Endothelial cell of umbilical vein (primary cell): Measurements from ENCODE around the gene RBM6. TPM values are rescaled to one million over a fixed set of nuclear protein-coding genes. Genes with fewer than 3 reads are reported as not detected.
"Not testable (repeated sequence)": the region's sequence is repeated elsewhere in the genome, so short reads cannot be mapped to it uniquely, and the experiment has no call there.

Experiments
- BruUV-seq: library from RNA; stranded (reverse); fragments of 400-500 nt; replicated peaks from 2 replicates; lab custom pipeline; 2021; lab: Mats Ljungman, UMichigan
- CTCF ChIA-PET: fragments of 300-600, 350-600 bp; sonication (Branson Sonifier 250); formaldehyde crosslinking; loops from one replicate; lab custom pipeline; 2021; ENCODE audit warnings: antibody characterized with exemption, inconsistent platforms; lab: Charles Lee
- POLR2A ChIA-PET: fragments of 300-600, 350-600 bp; sonication (Branson Sonifier 250); formaldehyde crosslinking; loops from one replicate; lab custom pipeline; 2021; ENCODE audit warnings: antibody characterized with exemption, inconsistent platforms; lab: Charles Lee
- DNase-seq: peaks from one replicate; pipeline ENCODE4 v3.0.0-alpha.2; 2011; ENCODE audit warnings: low read depth, low spot score
- FAIRE-seq: peaks from 2 replicates; lab custom pipeline; 2011; peaks lifted over from hg19 to GRCh38; lab: Jason Lieb, UNC
- H2AFZ ChIP-seq: 2 replicates; pipeline ENCODE4 v1.6.0; 2012; ENCODE audit warnings: low read depth, low read length, control low read depth, inconsistent platforms
- H3K27ac ChIP-seq: 2 replicates; pipeline ENCODE4 v1.5.1; 2011; ENCODE audit warnings: low read depth, mild to moderate bottlenecking, control low read depth, low read length, moderate library complexity; ENCODE audit not compliant: insufficient read depth
- H3K27me3 ChIP-seq, 2 experiments: 2 replicates each; pipeline versions ENCODE4 v1.6.0 to v1.6.1; 2011; ENCODE audit warnings: low read length in 2 of 2, mixed read lengths in 1 of 2; ENCODE audit not compliant: control insufficient read depth in 2 of 2, insufficient read depth in 2 of 2
- H3K36me3 ChIP-seq, 2 experiments: 2 replicates in 1 of 2; 3 replicates in 1 of 2; pipeline ENCODE4 v1.5.1; 2011; ENCODE audit warnings: low read length in 2 of 2, mild to moderate bottlenecking in 1 of 2, moderate library complexity in 1 of 2; ENCODE audit not compliant: control insufficient read depth in 2 of 2, insufficient read depth in 2 of 2; ENCODE audit errors: extremely low read depth in 1 of 2
- H3K4me1 ChIP-seq: 3 replicates; pipeline ENCODE4 v1.5.1; 2011; ENCODE audit warnings: mild to moderate bottlenecking, low read length; ENCODE audit not compliant: control insufficient read depth, insufficient read depth; ENCODE audit errors: extremely low read depth
- H3K4me2 ChIP-seq: 2 replicates; pipeline ENCODE4 v1.6.1; 2011; ENCODE audit warnings: low read length, control low read depth, mixed read lengths; ENCODE audit not compliant: insufficient read depth
- H3K4me3 ChIP-seq, 3 experiments: fragments of 200-600 bp in 1 of 3; sonication (generic), shearing (Covaris generic) in 1 of 3; replicated peaks in 1 of 3; 2 replicates each; pipeline ENCODE4 v1.5.1; 2011 to 2016; ENCODE audit warnings: control low read depth in 3 of 3, low read length in 3 of 3, mild to moderate bottlenecking in 2 of 3, inconsistent platforms in 1 of 3, low read depth in 1 of 3, moderate library complexity in 1 of 3; ENCODE audit not compliant: insufficient read depth in 1 of 3
- H3K79me2 ChIP-seq: 2 replicates; pipeline ENCODE4 v1.6.0; 2012; ENCODE audit warnings: low read length, inconsistent platforms; ENCODE audit not compliant: control insufficient read depth, insufficient read depth
- H3K9ac ChIP-seq: replicated peaks from 2 replicates; pipeline ENCODE3; 2011; ENCODE audit warnings: low read length, control low read depth; ENCODE audit not compliant: insufficient read depth; ENCODE audit errors: extremely low read depth
- H3K9me1 ChIP-seq: replicated peaks from 3 replicates; pipeline ENCODE4 v1.6.0; 2011; ENCODE audit warnings: mild to moderate bottlenecking, low read length; ENCODE audit not compliant: control insufficient read depth, insufficient read depth; ENCODE audit errors: extremely low read depth
- H3K9me3 ChIP-seq: replicated peaks from 2 replicates; pipeline ENCODE4 v1.5.1; 2012; ENCODE audit warnings: low read length, inconsistent platforms; ENCODE audit not compliant: control insufficient read depth, insufficient read depth
- H4K20me1 ChIP-seq: replicated peaks from 2 replicates; pipeline ENCODE3; 2011; ENCODE audit warnings: mild to moderate bottlenecking, low read length; ENCODE audit not compliant: control insufficient read depth, insufficient read depth; ENCODE audit errors: extremely low read depth
- CTCF ChIP-seq, 2 donors: IDR thresholded peaks; 1 replicate in 1 of 2; 2 replicates in 1 of 2; pipeline ENCODE4 v1.5.1; 2011; ENCODE audit warnings: low read length in 2 of 2, mild to moderate bottlenecking in 2 of 2, moderate library complexity in 2 of 2, control low read depth in 1 of 2, inconsistent platforms in 1 of 2, low read depth in 1 of 2; ENCODE audit not compliant: insufficient read depth in 1 of 2; ENCODE audit errors: extremely low read depth in 1 of 2
- EZH2 ChIP-seq: IDR thresholded peaks from 2 replicates; pipeline ENCODE4 v1.6.1; 2012; ENCODE audit warnings: borderline replicate concordance, low read depth, mild to moderate bottlenecking, moderate library complexity, low read length, inconsistent platforms; ENCODE audit not compliant: severe bottlenecking
- FOS ChIP-seq: IDR thresholded peaks from 2 replicates; pipeline ENCODE4 v1.6.1; 2011; ENCODE audit warnings: mild to moderate bottlenecking, low read length, moderate library complexity, borderline replicate concordance; ENCODE audit not compliant: insufficient read depth
- GATA2 ChIP-seq: IDR thresholded peaks from 2 replicates; pipeline ENCODE4 v1.7.0; 2011; ENCODE audit warnings: low read depth, mild to moderate bottlenecking, moderate library complexity, mixed read lengths, low read length; ENCODE audit not compliant: insufficient read length, insufficient read depth
- JUN ChIP-seq: IDR thresholded peaks from 2 replicates; pipeline ENCODE4 v1.6.1; 2011; ENCODE audit warnings: borderline replicate concordance, low read depth; ENCODE audit not compliant: insufficient read length, insufficient read depth
- MAX ChIP-seq: IDR thresholded peaks from 2 replicates; pipeline ENCODE4 v1.6.1; 2011; ENCODE audit not compliant: insufficient read depth, insufficient read length
- MYC ChIP-seq: IDR thresholded peaks from one replicate; pipeline ENCODE4 v1.6.1; 2011; ENCODE audit warnings: mild to moderate bottlenecking, low read depth, low read length
- POLR2A ChIP-seq: IDR thresholded peaks from 2 replicates; pipeline ENCODE4 v1.6.1; 2012; ENCODE audit warnings: low read depth, mild to moderate bottlenecking, control low read depth, low read length
- POLR2AphosphoS5 ChIP-seq: IDR thresholded peaks from 2 replicates; pipeline ENCODE4 v1.6.1; 2012; ENCODE audit warnings: low read depth, mild to moderate bottlenecking, control low read depth, low read length, moderate library complexity; ENCODE audit not compliant: insufficient read depth
- dilution Hi-C: fragments of 300-500 bp; cut with MboI; formaldehyde crosslinking; loops from one replicate; pipeline ENCODE4 v1.15.0; 2019; ENCODE audit warnings: low sequenced_read_pairs; ENCODE audit not compliant: extremely low pct_ligation_motif_present
- intact Hi-C: fragments of 100-400 bp; cut with micrococcal nuclease; formaldehyde crosslinking; loops from one replicate; pipeline ENCODE4 v1.10.0; 2022
- polyA plus RNA-seq, 4 experiments: library from polyadenylated mRNA; depleted of rRNA in 3 of 4; stranded (reverse) in 3 of 4; unstranded in 1 of 4; fragments of >200 nt; gene quantifications; 2 replicates each; pipeline versions ENCODE4 v1.2.1 to v1.2.3, GENCODE V29; 2011 to 2012; ENCODE audit warnings: missing spikeins in 1 of 4
- total RNA-seq: library from RNA; stranded (reverse); gene quantifications from 2 replicates; pipeline ENCODE4 v1.2.3, GENCODE V29; 2021

The RBM6 gene
- total and polyA plus RNA-seq, 2 donors (not counting 3 experiments of a cell fraction or from before 2014, with no cell fraction given): 30.4 to 94.5 TPM

GRCh38 chr3:50078622-50079021 is 138.7 kb downstream of the RBM6 start:
- no peaks in the 10 kb centered on the region for H3K9me1 ChIP-seq
- H3K27ac ChIP-seq: no peak overlapping the region
- intact Hi-C loops: no loop called here
- no peak for FAIRE-seq
- no TSS peak for BruUV-seq
- H3K9me3 ChIP-seq: no peaks in the 10 kb centered on the region
- ChIA-PET POLR2A (no interaction called here), CTCF (interaction anchor here (1.1 kb wide), 1 partner anchor 10 kb away, joined by 3 read pairs; no protein-coding TSS in a partner anchor)
- no peak for TF ChIP-seq EZH2
- TF ChIP-seq MAX: no peak
- TF ChIP-seq POLR2A: no peak
- no peak for TF ChIP-seq GATA2
- no peak for TF ChIP-seq JUN
- no peak for TF ChIP-seq FOS
- TF ChIP-seq CTCF (IDR thresholded peaks at IDR 0.05; ENCODE audit: extremely low read depth in 1 of 2, insufficient read depth in 1 of 2, low read depth in 1 of 2, low read length in 2 of 2): no peak
- no peak for TF ChIP-seq POLR2AphosphoS5
- no peak for TF ChIP-seq MYC
- no peak overlapping the region for H3K4me2 ChIP-seq
- no peak overlapping the region for H3K9ac ChIP-seq
- H3K4me1 ChIP-seq: peaks cover 12% of the 10 kb centered on the region
- no peaks in the 10 kb centered on the region for H3K79me2 ChIP-seq
- dilution Hi-C loops: no loop called here
- peaks cover 4 to 6% of the 10 kb centered on the region in 2 experiments for H3K36me3 ChIP-seq
- no peak overlapping the region for H2AFZ ChIP-seq
- H3K4me3 ChIP-seq: no peak overlapping the region
- no peak for DNase-seq
- no peaks in the 10 kb centered on the region for H3K27me3 ChIP-seq
- H4K20me1 ChIP-seq: no peaks in the 10 kb centered on the region

GRCh38 chr3:50084951-50085350 is 145.0 kb downstream of the RBM6 start:
- H3K27ac ChIP-seq, H3K9ac ChIP-seq, dilution Hi-C loops, H2AFZ ChIP-seq, DNase-seq, H3K36me3 ChIP-seq, H3K4me2 ChIP-seq, H3K9me1 ChIP-seq, CTCF ChIA-PET, FAIRE-seq, H3K9me3 ChIP-seq, BruUV-seq, POLR2A ChIA-PET, H3K27me3 ChIP-seq, H4K20me1 ChIP-seq, H3K4me3 ChIP-seq: not testable (repeated sequence)
- Histone ChIP-seq H3K79me2 (peaks cover 12% of the 10 kb centered on the region), H3K4me1 (peaks cover 12% of the 10 kb centered on the region)
- intact Hi-C loops: loop anchor here (5.0 to 10.0 kb wide), 3 partner anchors 140 to 360 kb away; partner anchors contain the start of genes GMPPB, INKA1 and RBM6
